Stimulated activated CD4-positive, alpha-beta T cell treated with anti-CD3 and anti-CD28 coated beads, Interleukin-1b, Interleukin-23, amount 100 ng/mL, for 4 hours (primary cell): ENCODE data around the gene RSF1.

Experiments used
- DNase-seq, 2 donors: peaks; one replicate each; pipeline ENCODE4 v3.0.0-alpha.2; 2020; ENCODE audit warnings: low read depth in 2 of 2

RSF1 gene

DNA sequence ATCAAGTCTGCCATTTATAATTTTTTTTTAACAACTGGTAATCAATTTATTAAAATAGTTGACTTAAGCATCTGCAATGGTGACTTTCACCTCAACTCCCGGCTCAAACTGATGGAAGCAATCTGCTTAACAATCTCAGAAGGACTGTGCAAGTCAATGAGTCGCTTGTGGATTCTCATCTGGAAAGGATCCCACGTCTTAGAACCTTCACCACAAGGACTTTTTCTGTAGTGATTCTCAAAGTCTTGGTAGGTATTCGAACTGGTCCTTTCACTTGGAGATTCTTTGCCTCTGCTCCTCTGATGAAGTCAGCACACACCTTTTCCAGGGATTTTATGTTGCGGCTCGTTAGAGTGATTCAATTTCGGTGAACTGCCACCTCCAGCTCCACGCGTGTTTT, 7.3 kb downstream of the RSF1 start:
- DNase-seq, result no peak

GRCh38 chr11:77806993-77807392, 13.5 kb downstream of the RSF1 start:
- DNase-seq, result no peak

DNA sequence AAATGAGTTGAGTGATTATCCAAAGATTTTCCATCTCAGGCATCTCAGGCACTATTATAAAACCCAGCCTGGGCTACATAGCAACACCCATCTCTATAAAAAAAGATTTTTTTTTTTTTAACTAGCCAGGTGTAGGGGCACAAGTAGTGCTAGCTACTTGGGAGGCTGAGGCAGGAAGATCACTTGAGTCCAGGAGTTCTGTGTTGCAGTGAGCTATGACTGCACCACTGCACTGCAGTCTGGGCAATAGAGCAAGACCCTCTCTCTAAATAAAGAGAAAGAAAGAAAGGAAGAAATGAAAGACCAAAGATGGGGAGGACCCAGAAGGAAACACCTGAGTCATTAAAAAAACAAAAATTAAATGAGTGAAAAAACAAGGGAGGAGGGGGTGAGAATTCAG, 14.1 kb downstream of the RSF1 start:
- DNase-seq, result no peak

GRCh38 chr11:77801477-77801876, 19.0 kb downstream of the RSF1 start:
- no peak for DNase-seq

DNA sequence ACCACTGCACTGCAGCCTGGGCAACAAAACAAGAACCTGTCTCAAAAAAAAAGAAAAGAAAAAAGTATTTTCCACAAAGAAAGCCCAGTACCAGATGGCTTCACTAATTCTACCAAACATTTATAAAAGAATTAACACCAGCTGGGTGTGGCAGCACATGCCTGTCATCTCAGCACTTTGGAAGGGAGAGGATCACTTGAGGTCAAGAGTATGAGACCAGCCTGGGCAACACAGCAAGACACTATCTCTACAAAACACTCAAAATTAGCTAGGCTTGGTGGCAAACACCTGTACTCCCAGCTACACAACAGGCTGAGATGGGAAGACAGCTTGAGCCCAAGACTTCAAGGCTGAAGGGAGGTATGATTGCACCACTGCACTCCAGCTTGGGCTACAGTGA, 20.1 kb downstream of the RSF1 start:
- DNase-seq, result no peak

DNA sequence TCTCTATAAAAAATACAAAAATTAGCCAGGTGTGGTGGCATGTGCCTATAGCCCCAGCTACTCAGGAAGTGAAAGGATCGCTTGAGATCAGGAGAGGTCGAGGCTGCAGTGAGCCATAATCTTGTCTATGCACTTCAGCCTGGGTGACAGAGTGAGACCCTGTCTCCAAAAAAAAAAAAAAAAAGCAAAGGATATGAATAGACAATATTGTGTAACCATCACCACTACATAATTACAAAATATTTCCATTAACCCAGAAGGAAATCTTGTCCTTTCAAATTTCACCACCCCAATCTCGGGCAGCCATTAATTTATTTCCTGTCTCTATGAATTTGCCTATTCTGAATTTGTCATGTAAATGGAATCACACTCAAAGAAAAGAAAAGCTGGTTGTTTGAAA, 21.2 kb downstream of the RSF1 start:
- no peak for DNase-seq

- no peak for DNase-seq
Measured at GRCh38 chr11:77793972-77794371, 26.6 kb downstream of the RSF1 start.

DNA sequence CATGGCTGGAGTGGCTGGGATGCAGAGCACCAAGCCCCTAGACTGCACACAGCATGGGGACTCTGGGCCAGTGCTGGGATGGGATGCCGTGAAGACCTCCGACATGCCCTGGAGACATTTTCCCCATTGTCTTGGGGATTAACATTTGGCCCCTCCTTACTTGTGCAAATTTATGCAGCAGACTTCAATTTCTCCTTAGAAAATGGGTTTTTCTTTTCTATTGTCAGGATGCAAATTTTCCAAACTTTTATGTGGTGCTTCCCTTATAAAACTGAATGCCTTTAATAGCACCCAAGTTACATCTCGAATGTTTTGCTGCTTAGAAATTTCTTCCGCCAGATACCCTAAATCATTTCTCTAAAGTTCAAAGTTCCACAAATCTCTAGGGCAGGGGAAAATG, 29.2 kb downstream of the RSF1 start:
- no peak for DNase-seq

GRCh38 chr11:77789731-77790476, 30.6 kb downstream of the RSF1 start:
- DNase-seq, result no peak

GRCh38 chr11:77789061-77789730, 31.3 kb downstream of the RSF1 start:
- DNase-seq, result no peak

GRCh38 chr11:77784572-77784971, 36.0 kb downstream of the RSF1 start:
- no peak for DNase-seq

DNA sequence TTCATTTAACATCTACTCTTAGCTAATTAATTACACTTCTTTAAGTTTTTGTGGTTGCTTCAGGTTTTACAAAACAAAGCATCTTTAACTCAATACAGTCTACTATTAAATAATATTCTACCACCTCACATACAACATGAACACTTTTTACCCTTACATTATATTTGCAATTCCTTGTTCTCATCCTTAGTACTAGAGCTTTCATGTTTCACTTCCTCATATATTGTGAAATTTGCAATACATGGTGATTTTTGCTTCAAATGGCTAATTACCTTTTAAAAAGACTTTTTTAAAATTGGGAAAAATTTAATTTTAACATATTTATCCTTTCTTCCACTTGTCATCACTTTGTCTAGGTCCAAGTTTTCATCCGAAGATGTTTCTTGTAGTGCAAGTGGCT, 37.5 kb downstream of the RSF1 start:
- DNase-seq, result no peak

DNA sequence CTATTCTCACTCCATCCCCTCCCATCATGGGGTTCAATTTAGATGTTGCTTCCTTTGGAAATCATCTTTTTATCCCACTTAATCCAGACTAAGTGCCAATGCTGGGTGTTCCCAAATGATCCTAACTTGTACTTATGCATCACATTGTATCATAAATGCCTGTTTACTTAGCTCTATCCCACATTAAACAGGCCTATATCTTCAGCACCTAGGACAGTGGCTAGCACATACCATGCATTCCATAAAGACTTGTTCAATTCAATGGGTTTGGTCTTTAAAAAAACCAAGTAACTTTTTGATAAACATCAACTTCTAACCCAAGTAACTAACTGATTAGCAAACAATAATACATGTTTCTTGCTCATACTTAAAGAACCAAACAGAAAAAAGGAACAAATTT, 40.6 kb downstream of the RSF1 start:
- DNase-seq, result no peak

DNA sequence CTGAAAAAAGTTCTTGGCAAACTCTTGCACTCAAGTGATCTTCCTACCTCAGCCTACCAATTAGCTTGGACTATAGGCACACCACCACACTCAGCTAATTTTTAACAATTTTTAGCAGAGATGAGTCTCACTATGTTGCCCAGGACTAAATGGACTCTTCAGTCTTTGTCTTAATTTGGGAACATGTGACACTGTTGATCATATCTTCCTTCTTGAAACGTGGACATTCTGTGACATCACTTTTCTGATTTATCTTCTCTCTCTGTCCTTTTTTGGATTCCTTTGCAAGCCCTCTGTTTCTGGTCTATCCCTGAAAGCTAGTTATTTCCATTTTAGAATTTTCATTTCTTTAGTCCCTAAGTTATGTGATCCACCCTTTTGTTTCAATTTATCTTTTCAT, 42.0 kb downstream of the RSF1 start:
- no peak for DNase-seq

- DNase-seq, result no peak
Measured at GRCh38 chr11:77778118-77778517, 42.4 kb downstream of the RSF1 start.

DNA sequence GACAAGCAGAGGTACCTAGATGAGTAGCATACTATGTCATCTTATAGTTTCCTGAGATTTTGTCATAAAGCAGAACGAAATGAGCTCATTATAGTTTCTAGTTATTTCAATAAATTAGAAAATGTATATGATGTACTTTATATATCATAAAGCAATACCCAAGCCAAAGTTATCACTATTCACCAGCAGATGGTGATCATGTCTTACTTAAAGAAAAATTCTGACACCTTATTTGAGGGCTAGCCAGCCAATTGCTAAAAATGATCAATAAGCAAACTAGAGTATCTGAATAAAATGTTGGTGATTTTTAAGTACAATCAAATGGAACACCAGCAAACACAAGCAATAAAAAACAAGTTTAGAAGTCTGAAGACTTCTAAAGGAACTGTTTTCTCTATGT, 44.1 kb downstream of the RSF1 start:
- DNase-seq, result no peak

DNA sequence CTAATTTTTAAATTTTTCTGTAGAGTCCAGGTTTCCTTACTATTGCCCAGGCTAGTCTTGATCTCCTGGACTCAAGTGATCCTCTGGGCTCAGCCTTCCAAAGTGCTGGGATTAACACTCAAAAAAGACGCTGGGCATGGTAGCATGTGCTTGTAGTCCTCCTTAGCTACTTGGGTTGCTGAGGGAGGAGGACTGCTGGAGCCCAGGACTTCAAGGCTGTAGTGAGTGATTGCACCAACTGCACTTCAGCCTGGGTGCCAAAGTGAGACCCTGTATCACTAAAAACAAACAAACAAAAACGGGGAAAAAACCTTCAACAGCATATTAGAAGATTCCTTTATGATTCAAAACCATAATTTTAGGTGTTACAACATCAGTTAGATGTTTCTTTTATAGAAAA, 44.6 kb downstream of the RSF1 start:
- no peak for DNase-seq

GRCh38 chr11:77771135-77771534, 49.4 kb downstream of the RSF1 start:
- no peak for DNase-seq

DNA sequence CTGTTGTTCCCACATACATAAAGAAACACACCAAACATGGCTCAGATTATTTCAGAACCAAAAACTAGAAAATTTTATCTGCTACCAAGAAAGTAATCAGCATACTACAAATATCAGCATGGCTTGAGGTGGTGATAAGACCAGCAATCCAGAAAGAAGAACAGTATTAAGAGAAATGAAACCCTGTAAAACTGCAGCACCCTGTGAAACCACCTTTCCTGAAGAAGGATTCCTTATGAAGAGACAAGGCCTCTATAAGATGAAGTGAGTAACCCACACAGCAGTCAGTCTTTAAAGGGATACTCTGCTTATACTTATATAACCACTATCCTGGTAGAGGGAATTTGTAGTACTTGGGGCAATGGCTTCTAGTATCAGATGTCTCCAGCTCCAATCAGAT, 49.9 kb downstream of the RSF1 start:
- no peak for DNase-seq

- no peak for DNase-seq
Measured at GRCh38 chr11:77762426-77762825, 58.1 kb downstream of the RSF1 start.

- no peak for DNase-seq
Measured at GRCh38 chr11:77761491-77761890, 59.0 kb downstream of the RSF1 start.

DNA sequence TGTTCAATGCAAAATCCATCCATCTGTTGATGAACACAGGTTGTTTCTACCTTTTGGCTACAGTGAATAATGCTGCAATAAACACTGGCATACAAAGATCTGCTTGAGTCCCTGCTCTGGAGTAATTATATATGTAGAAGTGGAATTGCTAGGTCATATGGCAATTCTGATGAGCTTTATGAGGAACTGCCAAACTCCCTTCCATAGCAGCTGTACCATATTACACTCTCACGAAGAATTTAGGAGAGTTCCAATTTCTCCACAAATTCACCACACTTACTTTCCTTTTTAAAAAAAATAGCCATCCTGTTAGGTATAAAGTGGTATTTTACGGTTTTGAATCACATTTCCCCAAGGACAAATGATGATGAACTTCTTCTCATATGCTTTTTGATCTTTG, 62.2 kb downstream of the RSF1 start:
- no peak for DNase-seq

DNA sequence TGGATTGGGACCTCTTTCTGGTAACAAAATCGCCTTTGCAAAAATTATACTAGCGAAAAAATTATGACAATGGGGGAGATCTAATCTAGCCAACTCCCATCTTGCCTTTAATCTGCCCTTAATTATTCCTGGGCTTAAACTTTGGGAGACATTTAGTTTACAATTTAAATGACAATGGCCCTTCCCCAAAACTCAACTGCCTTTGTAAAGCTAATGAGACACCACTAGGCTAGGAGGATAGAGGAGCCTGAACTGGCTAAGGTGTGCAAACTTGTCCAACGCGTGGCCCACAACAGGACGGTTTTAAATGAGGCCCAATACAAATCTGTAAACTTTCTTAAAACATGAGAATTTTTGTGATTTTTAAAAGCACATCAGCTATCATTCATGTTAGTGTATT, 67.3 kb downstream of the RSF1 start:
- DNase-seq, result no peak

DNA sequence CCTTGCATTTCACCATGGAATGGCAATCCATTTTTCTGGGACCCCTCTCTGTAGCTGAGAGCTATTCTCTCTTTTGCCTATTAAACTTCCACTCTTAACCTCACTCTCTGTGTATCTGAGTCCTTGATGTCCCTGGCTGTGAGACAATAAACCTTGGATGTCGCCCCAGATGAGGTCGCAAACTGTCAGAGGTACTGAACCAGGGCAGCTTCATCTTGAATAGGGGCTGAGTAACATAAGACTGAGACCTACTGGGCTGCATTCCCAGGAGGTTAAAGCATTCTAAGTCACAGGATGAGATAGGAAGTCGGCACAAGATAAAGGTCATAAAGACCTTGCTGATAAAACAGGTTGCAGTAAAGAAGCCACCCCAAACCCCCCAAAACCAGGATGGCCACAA, 68.0 kb downstream of the RSF1 start:
- no peak for DNase-seq
